Thyroid gland (tissue), 4 donors: ENCODE results near the gene KLHL36.

ENCODE experiments used
- POLR2A ChIP-seq, 2 donors: fragments of 450-650 bp; IDR thresholded peaks; one replicate each; pipeline ENCODE4 v1.6.1; 2017; ENCODE audit warnings: antibody characterized with exemption in 2 of 2, mild to moderate bottlenecking in 2 of 2, moderate library complexity in 1 of 2
- TF ChIP-seq, protein P1 (sequence below), 6 experiments: fragments of 200-600 bp in 3 of 6; fragments of 450-650 bp in 3 of 6; sonication (generic) in 3 of 6; IDR thresholded peaks; one replicate each; pipeline ENCODE4 v1.5.1; 2016 to 2019; ENCODE audit warnings: antibody characterized with exemption in 6 of 6, mild to moderate bottlenecking in 2 of 6, inconsistent platforms in 1 of 6, moderate library complexity in 1 of 6

DNA sequence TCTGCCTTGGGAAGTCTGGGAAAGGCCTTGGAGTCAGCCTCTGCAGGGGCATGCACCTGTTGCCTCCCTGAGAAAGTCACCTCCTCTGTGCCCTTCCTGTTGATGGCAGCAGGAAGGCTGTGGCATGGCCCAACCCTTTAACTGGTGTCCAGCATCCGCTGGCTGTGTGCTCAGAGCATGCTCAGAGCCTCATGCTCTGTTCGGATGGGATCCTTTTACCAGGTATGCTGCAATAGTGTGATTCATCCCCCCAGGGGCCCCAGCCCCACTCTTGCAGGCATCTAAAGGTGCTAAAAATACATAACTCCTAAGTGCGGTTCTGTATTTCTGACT, 24.9 kb downstream of the KLHL36 start:
- TF ChIP-seq, protein P1, sequence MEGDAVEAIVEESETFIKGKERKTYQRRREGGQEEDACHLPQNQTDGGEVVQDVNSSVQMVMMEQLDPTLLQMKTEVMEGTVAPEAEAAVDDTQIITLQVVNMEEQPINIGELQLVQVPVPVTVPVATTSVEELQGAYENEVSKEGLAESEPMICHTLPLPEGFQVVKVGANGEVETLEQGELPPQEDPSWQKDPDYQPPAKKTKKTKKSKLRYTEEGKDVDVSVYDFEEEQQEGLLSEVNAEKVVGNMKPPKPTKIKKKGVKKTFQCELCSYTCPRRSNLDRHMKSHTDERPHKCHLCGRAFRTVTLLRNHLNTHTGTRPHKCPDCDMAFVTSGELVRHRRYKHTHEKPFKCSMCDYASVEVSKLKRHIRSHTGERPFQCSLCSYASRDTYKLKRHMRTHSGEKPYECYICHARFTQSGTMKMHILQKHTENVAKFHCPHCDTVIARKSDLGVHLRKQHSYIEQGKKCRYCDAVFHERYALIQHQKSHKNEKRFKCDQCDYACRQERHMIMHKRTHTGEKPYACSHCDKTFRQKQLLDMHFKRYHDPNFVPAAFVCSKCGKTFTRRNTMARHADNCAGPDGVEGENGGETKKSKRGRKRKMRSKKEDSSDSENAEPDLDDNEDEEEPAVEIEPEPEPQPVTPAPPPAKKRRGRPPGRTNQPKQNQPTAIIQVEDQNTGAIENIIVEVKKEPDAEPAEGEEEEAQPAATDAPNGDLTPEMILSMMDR (IDR thresholded peaks at IDR 0.05) = no peak
- TF ChIP-seq POLR2A (IDR thresholded peaks at IDR 0.05) = no peak
